ENCODE data around the gene CPNE4.
A peak's percentile ranks its signal among the peaks of the same experiment; 100 is the strongest.

The CPNE4 gene

GRCh38 chr3:131564812-131565211, 470.0 kb downstream of the CPNE4 start:
- no peak overlapping the region for H3K4me3 ChIP-seq (ENCODE audit: low read depth, low read length)
- TF ChIP-seq CTCF (conservative IDR thresholded peaks at IDR 0.05; ENCODE audit: low read depth, low read length): no peak
- no peak for DNase-seq (ENCODE audit: low read depth)

GRCh38 chr3:131561511-131561910, 473.3 kb downstream of the CPNE4 start:
- H3K4me3 ChIP-seq (ENCODE audit: low read depth, low read length): no peak overlapping the region
- no peak for TF ChIP-seq CTCF (conservative IDR thresholded peaks at IDR 0.05; ENCODE audit: low read depth, low read length)
- peak; percentile 2 for DNase-seq (ENCODE audit: low read depth)

GRCh38 chr3:131560795-131561194, 474.0 kb downstream of the CPNE4 start:
- DNase-seq (ENCODE audit: low read depth): no peak
- H3K4me3 ChIP-seq (ENCODE audit: low read depth, low read length): no peak overlapping the region
- TF ChIP-seq CTCF (conservative IDR thresholded peaks at IDR 0.05; ENCODE audit: low read depth, low read length): no peak

- no peak for TF ChIP-seq CTCF (conservative IDR thresholded peaks at IDR 0.05; ENCODE audit: low read depth, low read length)
- no peak for DNase-seq (ENCODE audit: low read depth)
These were observed 479.4 kb downstream of the CPNE4 start for GRCh38 chr3:131555456-131555855.

GRCh38 chr3:131553495-131554247, 481.1 kb downstream of the CPNE4 start:
- DNase-seq (ENCODE audit: low read depth): no peak
- no peak overlapping the region for H3K4me3 ChIP-seq (ENCODE audit: low read depth, low read length)
- TF ChIP-seq CTCF (conservative IDR thresholded peaks at IDR 0.05; ENCODE audit: low read depth, low read length): no peak

More at GRCh38 chr3:131555456-131555855, 479.4 kb downstream of the CPNE4 start:
- H3K4me3 ChIP-seq (ENCODE audit: low read depth, low read length): no peak overlapping the region

GRCh38 chr3:131551761-131552160, 483.1 kb downstream of the CPNE4 start:
- no peak overlapping the region for H3K4me3 ChIP-seq (ENCODE audit: low read depth, low read length)
- no peak for TF ChIP-seq CTCF (conservative IDR thresholded peaks at IDR 0.05; ENCODE audit: low read depth, low read length)
- no peak for DNase-seq (ENCODE audit: low read depth)
